H9 (cell line): ENCODE data around the gene SH3BP2. TPM values are rescaled to one million over a fixed set of nuclear protein-coding genes. Genes with fewer than 3 reads are reported as not detected.

Source experiments
- DNase-seq: peaks from one replicate; pipeline ENCODE4 v3.0.0-alpha.2; 2017
- H2AFZ ChIP-seq: one replicate; pipeline ENCODE4 v1.6.1; 2013; ENCODE audit warnings: mild to moderate bottlenecking, low read length, control low read depth, moderate library complexity
- H2AK5ac ChIP-seq: 2 replicates; pipeline ENCODE4 v1.6.1; 2013; ENCODE audit warnings: low read length, control low read depth, mixed read lengths; ENCODE audit not compliant: insufficient read length
- H2BK120ac ChIP-seq: one replicate; pipeline ENCODE4 v1.6.1; 2013; ENCODE audit warnings: low read depth, mild to moderate bottlenecking, low read length, control low read depth, inconsistent platforms; ENCODE audit not compliant: poor library complexity, severe bottlenecking
- H2BK12ac ChIP-seq: 2 replicates; pipeline ENCODE4 v1.6.1; 2013; ENCODE audit warnings: low read length, control low read depth, mixed read lengths, low read depth; ENCODE audit not compliant: insufficient read length
- H2BK15ac ChIP-seq: 2 replicates; pipeline ENCODE4 v1.6.1; 2013; ENCODE audit warnings: low read depth, low read length, control low read depth
- H2BK20ac ChIP-seq: one replicate; pipeline ENCODE4 v1.6.1; 2013; ENCODE audit warnings: low read depth, mild to moderate bottlenecking, low read length, control low read depth, inconsistent platforms; ENCODE audit not compliant: poor library complexity, severe bottlenecking
- H2BK5ac ChIP-seq: 2 replicates; pipeline ENCODE4 v1.6.1; 2013; ENCODE audit warnings: low read length, control low read depth, mixed read lengths; ENCODE audit not compliant: insufficient read length
- H3K14ac ChIP-seq: 2 replicates; pipeline ENCODE4 v1.6.1; 2013; ENCODE audit warnings: low read length, control low read depth; ENCODE audit not compliant: insufficient read depth
- H3K18ac ChIP-seq: 2 replicates; pipeline ENCODE4 v1.6.1; 2013; ENCODE audit warnings: low read depth, mild to moderate bottlenecking, mixed read lengths, low read length, control low read depth; ENCODE audit not compliant: insufficient read length
- H3K23ac ChIP-seq: 2 replicates; pipeline ENCODE4 v1.6.1; 2013; ENCODE audit warnings: low read length, control low read depth, mixed read lengths, low read depth; ENCODE audit not compliant: insufficient read length
- H3K23me2 ChIP-seq: 2 replicates; pipeline ENCODE4 v1.6.1; 2013; ENCODE audit warnings: low read depth, mild to moderate bottlenecking, mixed read lengths, low read length, control low read depth; ENCODE audit not compliant: insufficient read length, poor library complexity, severe bottlenecking
- H3K27ac ChIP-seq: 2 replicates; pipeline ENCODE4 v1.5.1; 2013; ENCODE audit warnings: low read length, control low read depth, mixed read lengths, low read depth; ENCODE audit not compliant: insufficient read length
- H3K27me3 ChIP-seq: 2 replicates; pipeline ENCODE4 v1.6.1; 2013; ENCODE audit warnings: low read length, control low read depth, inconsistent platforms; ENCODE audit not compliant: insufficient read depth
- H3K4ac ChIP-seq: 2 replicates; pipeline ENCODE4 v1.6.1; 2013; ENCODE audit warnings: low read depth, mild to moderate bottlenecking, control low read depth, inconsistent platforms, low read length, moderate library complexity
- H3K4me1 ChIP-seq: 2 replicates; pipeline ENCODE4 v1.6.1; 2013; ENCODE audit warnings: low read length, control low read depth, inconsistent platforms; ENCODE audit not compliant: insufficient read depth
- H3K4me2 ChIP-seq: 2 replicates; pipeline ENCODE4 v1.6.1; 2013; ENCODE audit warnings: low read length, control low read depth, mixed read lengths; ENCODE audit not compliant: insufficient read length, insufficient read depth
- H3K56ac ChIP-seq: 2 replicates; pipeline ENCODE4 v1.6.1; 2013; ENCODE audit warnings: low read depth, mild to moderate bottlenecking, mixed read lengths, low read length, control low read depth; ENCODE audit not compliant: insufficient read length
- H3K79me1 ChIP-seq: 2 replicates; pipeline ENCODE4 v1.6.1; 2013; ENCODE audit warnings: low read depth, mild to moderate bottlenecking, moderate library complexity, low read length, control low read depth, inconsistent platforms; ENCODE audit not compliant: insufficient read depth, poor library complexity, severe bottlenecking
- H3K79me2 ChIP-seq: 2 replicates; pipeline ENCODE4 v1.6.1; 2013; ENCODE audit warnings: low read length, control low read depth, inconsistent platforms; ENCODE audit not compliant: insufficient read depth
- H3K9ac ChIP-seq: 2 replicates; pipeline ENCODE4 v1.6.1; 2013; ENCODE audit warnings: low read length, control low read depth, mixed read lengths; ENCODE audit not compliant: insufficient read length; ENCODE audit errors: extremely low read depth
- H3K9me3 ChIP-seq: one replicate; pipeline ENCODE4 v1.6.1; 2013; ENCODE audit warnings: low read depth, low read length, inconsistent platforms; ENCODE audit not compliant: control insufficient read depth
- H3T11ph ChIP-seq: one replicate; pipeline ENCODE4 v1.6.1; 2013; ENCODE audit warnings: mild to moderate bottlenecking, low read length, control low read depth, inconsistent platforms
- H4K20me1 ChIP-seq: one replicate; pipeline ENCODE4 v1.6.1; 2013; ENCODE audit not compliant: control insufficient read depth, insufficient read length, insufficient read depth
- H4K5ac ChIP-seq: 2 replicates; pipeline ENCODE4 v1.6.1; 2013; ENCODE audit warnings: low read depth, mild to moderate bottlenecking, mixed read lengths, low read length, control low read depth; ENCODE audit not compliant: insufficient read length
- H4K8ac ChIP-seq: replicated peaks from 2 replicates; pipeline ENCODE4 v1.6.1; 2013; ENCODE audit warnings: low read length, control low read depth, mixed read lengths, low read depth; ENCODE audit not compliant: insufficient read length
- H4K91ac ChIP-seq: 2 replicates; pipeline ENCODE4 v1.6.1; 2013; ENCODE audit warnings: low read depth, mild to moderate bottlenecking, moderate library complexity, mixed read lengths, low read length, control low read depth; ENCODE audit not compliant: insufficient read length
- H3K27ac Mint-ChIP-seq, 3 experiments: 2 replicates in 2 of 3; 3 replicates in 1 of 3; pipeline ENCODE4 v1.8.0; 2020 to 2021; ENCODE audit warnings: mixed read lengths in 3 of 3, mild to moderate bottlenecking in 1 of 3, moderate library complexity in 1 of 3
- H3K27me3 Mint-ChIP-seq: 2 replicates; pipeline ENCODE4 v1.8.0; 2021; ENCODE audit warnings: low read depth, mild to moderate bottlenecking, moderate library complexity, mixed read lengths
- H3K36me3 Mint-ChIP-seq, 3 experiments: 2 replicates in 2 of 3; 3 replicates in 1 of 3; pipeline ENCODE4 v1.8.0; 2020 to 2021; ENCODE audit warnings: low read depth in 3 of 3, mixed read lengths in 3 of 3; ENCODE audit not compliant: insufficient read depth in 1 of 3
- H3K4me1 Mint-ChIP-seq, 2 experiments: 2 replicates each; pipeline ENCODE4 v1.8.0; 2020; ENCODE audit warnings: mixed read lengths in 2 of 2
- H3K4me3 Mint-ChIP-seq, 2 experiments: 2 replicates in 1 of 2; 3 replicates in 1 of 2; pipeline ENCODE4 v1.8.0; 2020 to 2021; ENCODE audit warnings: mild to moderate bottlenecking in 2 of 2, mixed read lengths in 2 of 2, moderate library complexity in 1 of 2
- H3K9me3 Mint-ChIP-seq, 2 experiments: 2 replicates in 1 of 2; 3 replicates in 1 of 2; pipeline ENCODE4 v1.8.0; 2020; ENCODE audit warnings: mild to moderate bottlenecking in 2 of 2, mixed read lengths in 2 of 2, moderate library complexity in 1 of 2
- CTCF ChIP-seq: fragments of 200-600 bp; sonication (generic); conservative IDR thresholded peaks from 3 replicates; pipeline ENCODE4 v1.8.0; 2021; ENCODE audit warnings: antibody characterized with exemption, mild to moderate bottlenecking
- WGBS: extraction: QIAGEN DNeasy Blood & Tissue Kit; methylation state at CpG from one replicate; pipeline ENCODE4 v1.1.7; 2013; ENCODE audit warnings: missing lambda C conversion rate, low lambda C conversion rate, mixed read lengths; ENCODE audit not compliant: insufficient read length; ENCODE audit errors: extremely low coverage; 5-methylcytosine and 5-hydroxymethylcytosine counted together
- total RNA-seq: library from RNA; stranded (reverse); gene quantifications from 2 replicates; pipeline ENCODE4 v1.2.1, GENCODE V29; 2021

SH3BP2 gene
- total RNA-seq, 1 experiment from 2014 or later = 37.6 TPM

DNA sequence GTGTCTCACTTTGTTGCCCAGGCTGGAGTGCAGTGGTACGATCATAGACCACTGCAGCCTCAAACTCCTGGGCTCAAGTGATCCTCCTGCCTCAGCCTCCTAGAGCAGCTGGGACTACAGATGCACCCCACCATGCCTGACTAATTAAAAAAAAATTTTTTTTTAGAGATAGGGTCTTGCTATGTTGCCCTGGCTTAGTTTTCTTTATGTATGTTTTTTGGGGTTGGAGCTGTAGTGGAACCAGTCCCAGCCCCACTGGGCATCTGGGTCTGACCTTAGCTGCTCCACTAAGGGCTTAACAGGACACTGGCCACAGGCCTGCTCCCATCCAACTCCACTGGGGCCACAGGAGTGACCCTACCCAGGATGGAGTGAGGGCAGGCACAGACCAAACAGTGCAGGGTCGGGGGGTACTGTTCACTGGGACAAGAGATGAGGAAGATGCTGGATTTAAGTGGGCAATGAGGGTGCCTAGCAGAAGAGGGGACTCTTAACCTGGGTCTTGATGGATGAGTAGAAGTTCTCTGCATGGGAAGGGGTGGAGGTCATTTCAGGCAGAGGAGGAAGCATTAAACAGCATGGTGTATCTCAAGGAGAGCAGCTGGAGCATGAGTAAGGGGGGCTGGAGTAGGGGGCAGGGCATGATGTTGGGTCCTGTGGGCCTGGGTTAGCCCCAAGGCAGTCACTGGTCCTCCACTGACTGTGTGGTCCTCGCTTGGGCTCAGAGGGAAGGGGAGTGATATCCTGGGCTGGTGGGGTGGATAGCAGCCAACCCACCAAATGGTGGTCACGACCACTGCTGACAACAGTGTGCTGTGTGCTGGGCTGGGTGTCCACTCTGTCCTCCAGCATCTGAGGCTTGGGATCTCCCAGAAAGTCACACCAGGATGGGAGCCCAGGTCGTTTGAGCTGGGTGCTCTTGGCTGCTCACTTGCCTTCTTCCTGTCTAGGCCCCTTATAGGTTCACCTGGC, 26.6 kb downstream of the SH3BP2 start:
- Histone ChIP-seq H3K4me2 (no peak overlapping the region), H3K9me3 (no peaks in the 10 kb centered on the region), H2BK15ac (no peak overlapping the region), H4K20me1 (no peaks in the 10 kb centered on the region), H3K9ac (no peak overlapping the region), H3T11ph (no peak overlapping the region), H2BK20ac (no peak overlapping the region), H3K79me2 (no peaks in the 10 kb centered on the region), H3K18ac (no peak overlapping the region), H3K14ac (no peak overlapping the region), H3K23me2 (peaks cover 7% of the 10 kb centered on the region), H4K91ac (no peak overlapping the region), H3K27ac (no peak overlapping the region), H2BK120ac (no peak overlapping the region), H3K4ac (no peak overlapping the region), H3K56ac (no peak overlapping the region), H2BK5ac (no peak overlapping the region), H2AFZ (no peak overlapping the region), H4K5ac (no peak overlapping the region), H2BK12ac (no peak overlapping the region), H3K23ac (no peak overlapping the region), H4K8ac (no peak overlapping the region), H2AK5ac (no peak overlapping the region), H3K27me3 (no peaks in the 10 kb centered on the region), H3K79me1 (no peaks in the 10 kb centered on the region), H3K4me1 (no peaks in the 10 kb centered on the region)
- no CpG with 5 or more reads among the region's 5 CpGs for WGBS
- H3K4me3 Mint-ChIP-seq = peak overlapping the region; percentile 63 to 77
- peaks cover 13 to 26% (median 14%) of the 10 kb centered on the region in 3 experiments for H3K36me3 Mint-ChIP-seq
- H3K27ac Mint-ChIP-seq = peak overlapping the region; percentile 11 to 68 (median 32); a peak in 5 of 7 replicates
- DNase-seq = no peak
- TF ChIP-seq CTCF = no peak
- peaks cover 18 to 20% of the 10 kb centered on the region in 2 experiments for H3K4me1 Mint-ChIP-seq
- peaks cover 10% of the 10 kb centered on the region for H3K27me3 Mint-ChIP-seq
- peaks cover 2 to 3% of the 10 kb centered on the region in 2 experiments; a peak in 2 of 5 replicates for H3K9me3 Mint-ChIP-seq
